Bronchial epithelial cell (primary cell): ENCODE results near the gene KLHDC9. TPM values are rescaled to one million over a fixed set of nuclear protein-coding genes. Genes with fewer than 3 reads are reported as not detected.

Experiments used
- DNase-seq: peaks from one replicate; pipeline ENCODE4 v3.0.0-alpha.2; 2010; ENCODE audit warnings: low read depth
- FAIRE-seq: peaks from 2 replicates; lab custom pipeline; 2011; peaks lifted over from hg19 to GRCh38; lab: Jason Lieb, UNC
- H3K27me3 ChIP-seq: 2 replicates; pipeline ENCODE4 v1.5.1; 2011; ENCODE audit warnings: low read length; ENCODE audit not compliant: control insufficient read depth, insufficient read depth
- H3K36me3 ChIP-seq: 2 replicates; pipeline ENCODE4 v1.5.1; 2011; ENCODE audit warnings: low read length; ENCODE audit not compliant: control insufficient read depth, insufficient read depth
- H3K4me3 ChIP-seq: 2 replicates; pipeline ENCODE4 v1.5.1; 2011; ENCODE audit warnings: mild to moderate bottlenecking, low read depth, low read length, control low read depth
- CTCF ChIP-seq: IDR thresholded peaks from 2 replicates; pipeline ENCODE4 v1.5.1; 2011; ENCODE audit warnings: mild to moderate bottlenecking, moderate library complexity, low read length, control low read depth, inconsistent platforms; ENCODE audit not compliant: insufficient read depth, severe bottlenecking
- total RNA-seq: library from RNA; depleted of rRNA; stranded (reverse); fragments of >200 nt; gene quantifications from 2 replicates; pipeline ENCODE4 v1.2.1, GENCODE V29; 2014

Gene KLHDC9
- total RNA-seq, 1 donor from 2014 or later: 1.3 TPM

GRCh38 chr1:161131523-161132409 lies 33.6 kb downstream of the KLHDC9 start:
- Histone ChIP-seq H3K4me3 (peak overlapping the region; percentile 78), H3K36me3 (no peaks in the 10 kb centered on the region), H3K27me3 (no peaks in the 10 kb centered on the region)
- peak; percentile 23 for DNase-seq
- FAIRE-seq: no peak
- TF ChIP-seq CTCF: no peak

- DNase-seq (peak; percentile 94), FAIRE-seq (no peak)
- H3K27me3 ChIP-seq: no peaks in the 10 kb centered on the region
- H3K4me3 ChIP-seq: peak within 1 kb of the TSS; percentile 78
- H3K36me3 ChIP-seq: no peaks in the 10 kb centered on the region
- peak; percentile 12 for TF ChIP-seq CTCF
Observed at GRCh38 chr1:161132410-161133219, 34.5 kb downstream of the KLHDC9 start, which contains the start of gene DEDD. DEDD (minus strand) TSS chr1:161132667; CDS start chr1:161124462, 8,205 bp downstream.

GRCh38 chr1:161133220-161133740 lies 35.1 kb downstream of the KLHDC9 start:
- no peak for DNase-seq
- H3K4me3 ChIP-seq: peak overlapping the region; percentile 78
- no peaks in the 10 kb centered on the region for H3K36me3 ChIP-seq
- no peak for FAIRE-seq
- TF ChIP-seq CTCF: no peak
- no peaks in the 10 kb centered on the region for H3K27me3 ChIP-seq

- TF ChIP-seq CTCF: no peak
- DNase-seq: no peak
- no peak for FAIRE-seq
- Histone ChIP-seq H3K4me3 (no peak overlapping the region), H3K36me3 (no peaks in the 10 kb centered on the region), H3K27me3 (no peaks in the 10 kb centered on the region)
Observed at GRCh38 chr1:161137881-161138280, 39.7 kb downstream of the KLHDC9 start.

- TF ChIP-seq CTCF: no peak
- DNase-seq (no peak), FAIRE-seq (no peak)
- H3K36me3 ChIP-seq: no peaks in the 10 kb centered on the region
- H3K27me3 ChIP-seq: no peaks in the 10 kb centered on the region
- no peak overlapping the region for H3K4me3 ChIP-seq
Observed at GRCh38 chr1:161138431-161138830, 40.3 kb downstream of the KLHDC9 start.
